22Rv1 (cell line): Measurements from ENCODE around the gene CAMSAP2.

Source experiments
- H3K27ac ChIP-seq: fragments of 450-650 bp; 2 replicates; pipeline ENCODE4 v1.5.1; 2017
- CTCF ChIP-seq: fragments of 450-650 bp; IDR thresholded peaks from 2 replicates; pipeline ENCODE4 v1.5.1; 2017; ENCODE audit warnings: mild to moderate bottlenecking
- ZFX ChIP-seq: fragments of 450-650 bp; IDR thresholded peaks from 2 replicates; pipeline ENCODE4 v1.6.1; 2017; ENCODE audit warnings: antibody characterized with exemption, borderline replicate concordance

Gene CAMSAP2

DNA sequence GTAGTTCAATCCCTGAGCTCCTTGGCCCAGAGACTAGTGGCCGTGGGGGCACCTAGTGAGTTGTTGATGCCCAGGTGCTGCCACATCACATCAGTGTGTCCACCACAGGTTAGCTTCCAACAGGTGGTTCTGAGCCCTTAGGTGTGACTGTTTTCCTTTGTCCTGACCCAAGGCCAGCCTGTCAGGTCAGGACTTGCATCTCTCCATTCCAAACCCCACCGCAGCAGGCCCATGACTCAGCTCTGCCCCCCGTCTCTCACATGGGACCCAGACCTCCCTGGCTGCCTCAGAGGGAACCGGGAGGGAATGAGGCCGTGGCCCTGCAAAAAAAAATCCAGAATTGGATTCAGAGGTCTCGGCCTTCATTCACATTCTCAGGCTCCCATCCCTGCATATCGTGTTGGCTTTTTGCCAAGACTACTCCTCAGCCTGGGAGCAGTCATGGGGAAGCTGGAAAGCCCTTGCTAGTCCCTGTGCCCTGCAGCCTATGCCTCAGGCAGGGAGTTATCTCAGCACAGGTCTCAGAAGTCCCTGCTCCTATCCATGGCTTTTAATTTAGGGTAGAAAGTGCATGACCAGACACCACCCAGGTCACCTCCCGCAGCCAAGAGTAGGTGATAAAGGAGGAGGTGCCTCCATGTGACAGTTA, 163.2 kb downstream of the CAMSAP2 start:
- no peak overlapping the region for H3K27ac ChIP-seq
- TF ChIP-seq ZFX (no peak), CTCF (no peak)

DNA sequence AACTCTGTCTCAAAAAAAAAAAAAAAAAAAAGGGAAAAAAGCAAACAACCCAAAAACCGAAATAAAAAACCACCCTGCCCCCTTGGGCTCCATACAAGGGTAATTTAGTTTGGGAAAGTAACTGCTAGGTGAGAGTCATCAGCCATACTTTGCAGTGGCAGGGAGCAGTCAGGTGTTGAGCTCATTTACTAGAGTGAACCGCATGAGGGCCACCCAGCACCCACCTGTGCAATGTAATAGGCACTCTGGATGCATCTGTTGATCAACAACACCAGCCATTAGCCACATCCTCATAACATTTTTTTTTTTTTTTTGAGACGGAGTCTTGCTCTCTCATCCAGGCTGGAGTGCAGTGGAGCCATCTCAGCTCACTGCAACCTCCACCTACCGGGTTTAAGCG, 165.1 kb downstream of the CAMSAP2 start:
- TF ChIP-seq CTCF (no peak), ZFX (no peak)
- H3K27ac ChIP-seq: no peak overlapping the region

GRCh38 chr1:200904772-200905171, 166.1 kb downstream of the CAMSAP2 start:
- no peak overlapping the region for H3K27ac ChIP-seq
- TF ChIP-seq CTCF: no peak
- no peak for TF ChIP-seq ZFX

DNA sequence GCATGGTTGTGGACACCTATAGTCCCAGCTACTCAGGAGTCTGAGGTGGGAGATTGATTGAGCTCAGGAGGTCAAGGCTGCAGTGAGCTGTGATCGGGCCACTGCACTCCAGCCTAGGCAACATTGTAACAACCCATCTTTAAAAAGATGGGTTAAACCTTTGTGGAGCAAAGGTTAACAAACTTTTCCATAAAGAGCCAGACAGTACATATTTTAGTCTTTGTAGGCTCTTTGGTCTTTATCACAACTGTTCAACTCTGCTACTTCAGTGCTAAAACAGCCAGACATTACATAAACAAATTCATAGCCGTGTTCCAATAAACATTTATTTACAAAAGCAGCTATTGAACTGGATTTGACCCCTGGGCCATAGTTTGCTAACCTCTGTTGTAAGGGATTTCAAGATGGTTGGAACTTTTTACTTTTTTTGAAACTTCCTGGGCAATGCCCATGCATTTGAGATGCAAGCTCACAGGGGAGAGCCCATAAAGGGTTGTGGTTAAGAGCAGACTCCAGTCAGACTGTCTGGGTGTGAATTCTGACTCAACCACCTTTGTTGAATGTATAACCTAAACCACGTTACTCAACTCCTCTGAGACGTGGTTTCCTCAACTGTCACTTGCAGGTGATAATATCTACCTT, 166.8 kb downstream of the CAMSAP2 start:
- TF ChIP-seq CTCF: no peak
- TF ChIP-seq ZFX: no peak
- H3K27ac ChIP-seq: no peak overlapping the region

- no peak for TF ChIP-seq CTCF
- TF ChIP-seq ZFX: no peak
- H3K27ac ChIP-seq: no peak overlapping the region
Measured at GRCh38 chr1:200906491-200906890, 167.8 kb downstream of the CAMSAP2 start.

DNA sequence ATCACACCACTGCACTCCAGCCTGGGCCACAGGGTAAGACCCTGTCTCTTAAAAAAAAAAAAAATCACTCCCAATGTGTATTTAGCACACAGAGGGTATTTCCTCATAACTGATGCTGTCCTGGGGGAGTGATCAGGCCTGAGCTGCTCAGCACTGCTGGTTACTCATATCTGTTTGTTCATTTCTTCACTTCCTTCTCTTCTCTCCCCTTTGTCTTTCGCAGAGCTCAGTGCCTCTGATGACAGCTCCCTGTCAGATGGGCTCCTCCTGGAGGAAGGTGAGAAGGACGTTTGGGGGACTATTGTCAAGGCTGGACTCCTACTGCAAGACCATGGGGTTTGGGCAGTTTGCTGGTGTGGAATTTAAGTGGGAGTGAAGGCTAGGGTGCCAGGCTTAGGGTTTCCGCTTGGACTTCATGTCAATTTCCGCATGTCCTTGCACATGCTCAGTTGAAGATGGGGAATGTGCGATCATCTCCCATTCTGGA, 169.0 kb downstream of the CAMSAP2 start:
- no peak for TF ChIP-seq ZFX
- TF ChIP-seq CTCF: no peak
- H3K27ac ChIP-seq: no peak overlapping the region

- H3K27ac ChIP-seq: no peak overlapping the region
- TF ChIP-seq ZFX: no peak
- TF ChIP-seq CTCF: no peak
Measured at GRCh38 chr1:200908191-200908868, 169.6 kb downstream of the CAMSAP2 start.
